SK-N-MC (cell line): Measurements from ENCODE around the gene TRPM2.

Experiments used
- EZH2 ChIP-seq: fragments of 200-600 bp; sonication (generic); IDR thresholded peaks from one replicate; pipeline ENCODE4 v1.6.1; 2017; ENCODE audit warnings: antibody characterized with exemption
- FOXP2 ChIP-seq: optimal IDR thresholded peaks from 2 replicates; pipeline ENCODE3; 2011; ENCODE audit warnings: mild to moderate bottlenecking, moderate library complexity; ENCODE audit not compliant: insufficient read depth; ENCODE audit errors: extremely low read length, control extremely low read depth
- POLR2AphosphoS5 ChIP-seq: IDR thresholded peaks from 2 replicates; pipeline ENCODE4 v1.6.1; 2012; ENCODE audit warnings: mild to moderate bottlenecking, low read depth, low read length, borderline replicate concordance

DNA sequence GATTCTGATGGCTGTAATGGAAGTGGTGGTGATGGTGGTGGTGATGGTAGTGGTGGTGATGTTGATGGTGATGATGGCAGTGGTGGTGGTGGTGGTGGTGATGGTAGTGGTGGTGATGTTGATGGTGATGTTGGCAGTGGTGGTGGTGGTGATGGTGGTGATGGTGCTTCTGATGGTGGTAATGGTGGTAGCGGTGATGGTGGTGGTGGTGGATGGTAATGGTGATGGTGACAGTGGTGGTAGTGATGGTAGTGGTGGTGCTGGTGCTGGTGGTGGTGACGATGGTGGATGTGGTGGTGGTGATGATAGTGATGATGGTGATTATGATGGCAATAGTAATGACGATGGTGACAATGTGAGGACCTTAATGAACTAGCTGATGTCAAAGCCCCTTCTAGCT, 66.3 kb downstream of the TRPM2 start:
- no peak for TF ChIP-seq POLR2AphosphoS5
- TF ChIP-seq EZH2 = no peak
- no peak for TF ChIP-seq FOXP2
